HG03565 (cell line): Measurements from ENCODE around the gene SH3TC2.

Experiments
- ATAC-seq: cut with Tn5 transposase; IDR thresholded peaks from one replicate; pipeline ENCODE4 v1.9.1; 2021; ENCODE audit warnings: mild to moderate bottlenecking, moderate library complexity; ENCODE audit not compliant: unreplicated experiment

Gene SH3TC2

GRCh38 chr5:149061341-149061740 is 1.5 kb downstream of the SH3TC2 start:
- no peak for ATAC-seq

- no peak for ATAC-seq
These were observed 2.5 kb downstream of the SH3TC2 start for GRCh38 chr5:149060325-149060724.

DNA sequence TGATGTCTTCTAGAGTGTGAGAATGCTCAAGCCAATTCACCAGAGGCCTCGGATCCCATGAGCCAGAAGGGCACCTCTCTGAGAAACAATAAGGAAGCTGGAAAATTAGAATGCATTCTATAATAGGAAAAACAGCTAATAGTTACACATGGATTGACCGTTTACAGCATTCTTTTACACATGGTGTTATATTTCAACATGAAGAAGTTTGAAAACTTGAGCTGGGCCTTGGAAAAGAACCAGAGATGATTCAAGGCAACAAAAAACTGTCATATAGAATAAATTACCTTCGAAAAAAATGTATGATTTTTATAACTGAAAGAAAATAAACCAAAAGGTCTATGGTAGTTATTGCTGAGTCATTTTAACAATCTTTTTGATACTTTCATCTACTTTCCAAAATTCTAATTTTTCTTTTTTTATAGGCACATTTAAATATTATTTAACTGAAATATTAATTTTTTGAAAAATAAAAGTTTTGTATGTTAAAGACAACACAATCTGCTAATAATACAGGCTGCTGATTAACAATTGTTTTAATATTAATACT is 6.2 kb downstream of the SH3TC2 start:
- ATAC-seq = no peak

GRCh38 chr5:149054416-149054815 is 8.4 kb downstream of the SH3TC2 start:
- no peak for ATAC-seq

- ATAC-seq = no peak
These were observed 9.7 kb downstream of the SH3TC2 start for GRCh38 chr5:149053072-149053695.

- ATAC-seq = no peak
These were observed 13.5 kb downstream of the SH3TC2 start for GRCh38 chr5:149049371-149049781.

- ATAC-seq = no peak
These were observed 14.1 kb downstream of the SH3TC2 start for GRCh38 chr5:149048811-149049210.

DNA sequence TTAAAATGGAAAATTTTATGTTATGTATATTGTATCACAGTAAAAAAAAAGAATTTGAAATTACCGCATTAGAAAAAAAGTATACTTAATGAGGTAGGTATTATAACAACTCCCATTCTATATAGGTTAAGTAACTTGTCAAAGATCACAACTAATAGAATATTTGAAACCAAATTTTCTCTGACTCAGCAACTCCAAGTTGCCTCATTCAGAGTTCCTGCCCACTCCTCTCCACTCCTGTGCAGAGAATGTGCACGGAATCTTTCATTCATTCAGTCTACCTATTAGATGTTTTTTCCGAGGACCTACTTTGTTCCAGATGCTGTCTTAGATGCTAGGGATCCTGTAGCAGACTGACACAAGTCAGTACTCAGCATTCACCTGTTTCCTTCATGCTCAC is 15.4 kb downstream of the SH3TC2 start:
- ATAC-seq = no peak

DNA sequence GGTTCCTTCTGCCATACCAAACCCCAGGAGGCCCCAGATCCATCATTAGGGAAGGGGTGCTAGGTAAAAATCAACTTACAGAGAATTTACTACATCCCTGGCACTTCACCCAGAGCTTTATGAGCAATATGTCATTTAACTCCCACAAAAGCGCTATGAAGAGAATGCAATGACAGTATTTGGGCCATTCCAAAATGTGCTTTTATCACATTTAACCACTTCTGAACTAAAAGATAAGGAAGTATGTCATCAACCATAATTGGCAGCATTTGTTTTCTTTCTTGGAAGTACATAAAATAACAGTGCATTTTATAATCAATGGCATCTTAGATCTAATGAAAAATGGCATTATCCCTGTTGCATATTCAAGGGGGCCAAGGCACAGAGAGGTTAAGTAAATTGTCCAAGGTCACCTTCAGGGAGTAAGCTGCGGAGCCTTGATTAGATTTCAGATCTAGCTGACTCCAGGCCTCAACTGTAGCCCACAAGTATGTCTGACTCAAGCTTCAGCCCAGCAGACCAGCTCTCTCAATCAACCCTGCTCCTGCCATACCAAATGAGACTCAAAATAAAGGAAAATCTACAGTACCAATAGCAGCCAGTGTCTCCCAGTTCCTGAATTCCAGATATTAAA is 16.5 kb downstream of the SH3TC2 start:
- no peak for ATAC-seq

DNA sequence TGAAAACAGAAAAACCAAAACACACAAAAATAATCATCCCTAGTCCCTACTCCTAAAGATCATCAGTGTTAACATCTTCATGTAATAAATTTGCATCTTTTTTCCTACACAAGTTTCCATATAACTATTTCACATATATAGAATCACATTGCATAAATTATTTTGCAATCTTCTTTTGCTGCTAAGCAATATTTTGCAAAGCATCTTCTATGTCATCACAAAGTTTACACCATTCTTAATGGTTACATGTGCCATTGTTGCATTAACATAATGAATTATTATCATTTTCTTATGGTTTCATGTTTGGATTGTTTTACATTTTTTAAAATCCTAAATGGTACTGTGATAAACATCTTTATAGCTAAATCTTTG is 17.8 kb downstream of the SH3TC2 start:
- ATAC-seq = no peak

DNA sequence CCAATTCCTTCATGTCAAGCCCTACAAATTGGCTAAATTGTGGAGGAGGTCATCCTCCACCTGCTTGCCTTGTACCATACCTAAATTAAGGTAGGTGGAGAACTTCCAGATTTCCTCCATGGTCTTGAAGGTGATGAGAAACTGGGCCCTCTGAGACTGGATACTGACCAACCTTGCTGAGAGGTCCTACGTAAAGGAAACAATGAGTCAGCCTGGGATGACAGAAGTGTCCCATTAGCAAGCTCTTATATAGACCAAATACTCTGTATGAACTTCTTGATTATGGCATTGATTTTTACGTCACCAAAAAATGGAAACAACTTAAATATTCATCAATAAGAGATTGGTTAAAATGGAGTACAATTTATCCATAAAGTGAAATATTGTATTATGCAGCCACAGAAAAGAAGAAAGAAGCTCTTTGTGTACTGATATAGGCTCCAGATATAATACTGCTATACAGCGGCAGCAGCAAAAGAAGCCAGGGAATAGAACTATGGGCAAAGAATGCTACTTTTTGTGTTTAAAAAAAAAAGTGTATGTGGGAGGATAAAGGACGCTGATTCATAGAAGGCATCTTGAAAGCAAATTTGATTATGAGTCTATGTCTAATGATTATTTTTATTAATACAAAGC is 18.3 kb downstream of the SH3TC2 start:
- ATAC-seq = no peak

- ATAC-seq = no peak
These were observed 19.2 kb downstream of the SH3TC2 start for GRCh38 chr5:149043641-149044040.

DNA sequence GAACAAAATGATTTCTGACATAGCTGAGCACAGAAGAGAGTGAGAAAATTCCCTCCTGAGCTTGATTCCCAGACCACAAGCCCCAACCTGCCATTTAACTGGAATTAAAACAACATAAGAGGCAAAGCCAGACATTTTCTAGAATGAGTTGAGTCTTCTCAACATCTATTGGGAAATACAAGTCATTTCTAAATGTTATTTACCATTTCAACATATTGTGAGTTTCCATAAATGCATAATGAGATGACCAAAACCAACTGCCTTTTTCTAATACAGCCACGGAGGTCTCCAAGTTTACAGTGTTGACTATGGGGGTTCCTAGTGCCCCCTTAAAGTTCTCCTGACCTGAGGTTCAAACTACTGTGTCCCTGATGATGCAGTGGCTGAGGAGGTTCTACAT is 20.0 kb downstream of the SH3TC2 start:
- no peak for ATAC-seq

GRCh38 chr5:149041242-149041641 is 21.6 kb downstream of the SH3TC2 start:
- no peak for ATAC-seq

GRCh38 chr5:149040421-149040820 is 22.4 kb downstream of the SH3TC2 start:
- ATAC-seq = no peak

- no peak for ATAC-seq
These were observed 23.4 kb downstream of the SH3TC2 start for GRCh38 chr5:149039506-149039905.

DNA sequence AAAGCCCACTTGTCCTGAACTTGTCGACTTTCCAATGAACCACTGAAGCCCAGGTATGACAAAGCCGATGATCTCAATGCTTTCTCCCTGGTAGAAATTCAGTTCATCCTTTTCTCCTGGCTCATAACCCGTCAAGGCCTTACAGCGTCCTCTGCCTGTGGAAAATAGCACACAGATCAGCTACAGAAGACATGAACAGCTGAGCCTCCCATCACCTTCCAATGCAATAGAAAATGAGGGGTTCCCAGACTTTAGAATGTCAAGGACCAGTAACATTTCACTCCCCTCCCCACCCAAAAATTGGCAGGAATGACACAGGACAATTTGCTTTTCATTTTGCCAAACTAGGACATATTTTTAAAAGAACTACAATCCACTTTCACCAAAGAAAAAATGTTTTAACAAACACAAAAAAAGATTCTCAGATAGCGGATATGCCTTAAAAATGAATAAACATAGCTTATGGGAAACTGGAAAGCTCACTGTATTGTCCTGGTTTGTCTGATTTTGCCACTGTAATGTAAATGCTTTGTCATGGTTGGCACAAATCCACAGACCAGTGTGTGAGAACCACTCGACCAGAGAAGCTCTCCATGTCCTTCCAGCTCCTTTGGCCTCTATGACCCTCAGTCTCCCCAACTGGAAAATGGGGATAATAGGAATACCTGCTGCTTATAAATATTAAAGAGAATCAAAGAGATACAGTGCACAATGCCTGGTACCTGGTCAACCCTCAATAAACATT is 24.4 kb downstream of the SH3TC2 start:
- no peak for ATAC-seq

- ATAC-seq = no peak
These were observed 25.0 kb downstream of the SH3TC2 start for GRCh38 chr5:149037817-149038216.

DNA sequence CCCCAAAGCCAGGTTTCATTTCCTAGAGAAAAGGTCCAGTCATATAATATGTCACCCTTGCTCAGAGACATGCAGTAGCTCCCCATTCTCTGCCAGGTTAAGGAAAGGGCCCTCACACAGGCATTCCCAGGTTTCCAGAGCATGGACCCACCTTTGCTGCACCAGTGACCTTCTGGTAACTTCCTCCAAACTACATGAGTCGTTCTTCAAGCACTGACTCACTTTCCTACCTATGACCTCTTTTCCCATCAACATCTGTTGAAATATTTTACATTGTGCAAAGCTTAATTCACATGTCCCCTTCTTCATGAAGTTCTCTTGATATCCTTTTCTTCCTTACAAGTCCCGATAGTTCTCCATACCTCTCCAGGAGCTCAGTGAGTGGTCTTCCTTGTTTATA is 25.9 kb downstream of the SH3TC2 start:
- ATAC-seq = no peak

- no peak for ATAC-seq
These were observed 26.7 kb downstream of the SH3TC2 start for GRCh38 chr5:149036168-149036567.

GRCh38 chr5:149035372-149035790 is 27.5 kb downstream of the SH3TC2 start:
- peak; percentile 87 for ATAC-seq
